K562 (cell line): ENCODE results near the gene RAD50. TPM values are rescaled to one million over a fixed set of nuclear protein-coding genes. Genes with fewer than 3 reads are reported as not detected.
A peak's percentile ranks its signal among the peaks of the same experiment; 100 is the strongest.

Experiments used
- ATF3 ChIP-seq, 2 experiments: fragments of 450-650 bp in 1 of 2; sonication (generic) in 1 of 2; formaldehyde crosslinking in 1 of 2; IDR thresholded peaks in 1 of 2; conservative IDR thresholded peaks in 1 of 2; 2 replicates each; pipeline versions ENCODE4 v1.6.1 to v1.8.1; 2016 to 2023; ENCODE audit warnings: mild to moderate bottlenecking in 2 of 2, moderate library complexity in 2 of 2, inconsistent platforms in 1 of 2, missing genetic modification reagents in 1 of 2
- BHLHE40 ChIP-seq: IDR thresholded peaks from 2 replicates; pipeline ENCODE4 v1.6.1; 2011; ENCODE audit warnings: low read length, improper control_type of control experiment
- CBFA2T2 ChIP-seq: fragments of 450-650 bp; conservative IDR thresholded peaks from 2 replicates; pipeline ENCODE4 v1.6.1; 2017; ENCODE audit warnings: mild to moderate bottlenecking
- CREM ChIP-seq: IDR thresholded peaks from 2 replicates; pipeline ENCODE4 v1.6.1; 2014; ENCODE audit warnings: antibody characterized with exemption, low read depth
- CTCFL ChIP-seq: IDR thresholded peaks from 2 replicates; pipeline ENCODE4 v1.6.1; 2011; ENCODE audit warnings: borderline replicate concordance, low read depth, mild to moderate bottlenecking, moderate library complexity, low read length; ENCODE audit not compliant: insufficient read depth, poor library complexity, severe bottlenecking
- DEAF1 ChIP-seq: fragments of 450-650 bp; formaldehyde crosslinking; IDR thresholded peaks from 2 replicates; pipeline ENCODE4 v1.4.0; 2020; ENCODE audit warnings: mild to moderate bottlenecking, moderate library complexity
- ETS2 ChIP-seq: IDR thresholded peaks from 2 replicates; pipeline ENCODE4 v1.6.1; 2016; ENCODE audit warnings: borderline replicate concordance, missing genetic modification characterization, mild to moderate bottlenecking, moderate library complexity, missing compliant biosample characterization; ENCODE audit not compliant: poor library complexity, severe bottlenecking
- HMG20B ChIP-seq: fragments of 250-450 bp; sonication (Bioruptor Pico); IDR thresholded peaks from 2 replicates; pipeline ENCODE4 v1.5.0; 2021; ENCODE audit warnings: mild to moderate bottlenecking
- KDM2B ChIP-seq: fragments of 250-450 bp; sonication (Bioruptor Pico); IDR thresholded peaks from 2 replicates; pipeline ENCODE4 v1.8.0; 2021; ENCODE audit warnings: mild to moderate bottlenecking, moderate library complexity
- KLF10 ChIP-seq: fragments of 250-450 bp; sonication (Bioruptor Pico); IDR thresholded peaks from 2 replicates; pipeline ENCODE4 v1.6.1; 2021; ENCODE audit warnings: matching md5 sums
- MEF2D ChIP-seq: conservative IDR thresholded peaks from 2 replicates; pipeline ENCODE4 v1.6.1; 2016; ENCODE audit warnings: low read depth, missing genetic modification characterization, missing compliant biosample characterization
- NCOA2 ChIP-seq, 2 experiments: fragments of 450-650 bp; IDR thresholded peaks; 2 replicates each; pipeline ENCODE4 v1.6.1; 2018; ENCODE audit warnings: mild to moderate bottlenecking in 2 of 2, moderate library complexity in 1 of 2; ENCODE audit not compliant: partially characterized antibody in 2 of 2
- NCOR1 ChIP-seq: fragments of 450-650 bp; IDR thresholded peaks from 2 replicates; pipeline ENCODE4 v1.6.1; 2016; ENCODE audit warnings: mild to moderate bottlenecking, moderate library complexity
- NELFE ChIP-seq: IDR thresholded peaks from 2 replicates; pipeline ENCODE4 v1.6.1; 2011; ENCODE audit warnings: mild to moderate bottlenecking; ENCODE audit not compliant: insufficient read depth, insufficient read length
- PCBP2 ChIP-seq: fragments of 200-400 bp; formaldehyde crosslinking; IDR thresholded peaks from 2 replicates; pipeline ENCODE4 v1.6.1; 2018; ENCODE audit warnings: low read length, low read depth, mild to moderate bottlenecking, moderate library complexity; ENCODE audit not compliant: poor library complexity, severe bottlenecking
- PHB2 ChIP-seq: fragments of 450-650 bp; IDR thresholded peaks from 2 replicates; pipeline ENCODE4 v1.6.1; 2017; ENCODE audit warnings: low read depth
- SMARCA4 ChIP-seq: fragments of 450-650 bp; IDR thresholded peaks from 2 replicates; pipeline ENCODE4 v1.6.1; 2016
- TAF1 ChIP-seq: IDR thresholded peaks from 2 replicates; pipeline ENCODE4 v1.6.1; 2011; ENCODE audit warnings: mild to moderate bottlenecking, low read length, moderate library complexity; ENCODE audit not compliant: insufficient read depth, control insufficient read depth, severe bottlenecking; ENCODE audit errors: extremely low read depth
- VEZF1 ChIP-seq: fragments of 200-800 bp; sonication (Bioruptor generic); IDR thresholded peaks from 2 replicates; pipeline ENCODE4 v1.6.1; 2017; ENCODE audit warnings: missing genetic modification characterization, missing compliant biosample characterization
- ZBTB2 ChIP-seq: fragments of 450-650 bp; IDR thresholded peaks from 2 replicates; pipeline ENCODE4 v1.6.1; 2016; ENCODE audit warnings: antibody characterized with exemption
- ZNF316 ChIP-seq: fragments of 450-650 bp; IDR thresholded peaks from 2 replicates; pipeline ENCODE4 v1.6.1; 2016
- polyA plus RNA-seq, 8 experiments: library from polyadenylated mRNA; depleted of rRNA in 4 of 8; stranded (reverse) in 5 of 8; unstranded in 3 of 8; fragments of >200 nt; fragmentation: Nextera tagmentation in 2 of 8; fragmentation: Illumina TruSeq in 1 of 8; extraction: Ambion mirVana in 2 of 8; extraction: Trizol in 1 of 8; gene quantifications; 2 replicates each; pipeline versions ENCODE4 v1.2.1 to v1.2.3, GENCODE V29; 2011 to 2014; ENCODE audit warnings: inconsistent platforms in 1 of 8, missing spikeins in 1 of 8
- total RNA-seq, 7 experiments: library from RNA; depleted of rRNA in 6 of 7; stranded (reverse); fragments of >200 nt in 6 of 7; fragmentation: Illumina TruSeq in 2 of 7; extraction: Trizol in 2 of 7; gene quantifications; 2 replicates each; pipeline versions ENCODE4 v1.2.1 to v1.2.3, GENCODE V29; 2011 to 2021; ENCODE audit warnings: low replicate concordance in 1 of 7

Gene RAD50
- total and polyA plus RNA-seq, 9 of the 15 experiments (the other 6 are each of a cell fraction or from before 2014, with no cell fraction given): 15.3 to 74.2 (median 44.1) TPM

- TF ChIP-seq PHB2 (no peak), VEZF1 (CRISPR knock-in tag) (peak; percentile 76), CTCFL (no peak), KDM2B (no peak), PCBP2 (no peak), ZBTB2 (peak; percentile 31; the same call in 1 of the 2 replicates), CBFA2T2 (peak; percentile 77), DEAF1 (CRISPR knock-in tag) (no peak), NELFE (no peak), ZNF316 (peak; percentile 23; the same call in 1 of the 2 replicates), MEF2D (tag) (peak; percentile 92), KLF10 (CRISPR knock-in tag) (no peak), TAF1 (no peak), NCOA2 (IDR thresholded peaks at IDR 0.05; ENCODE audit: partially characterized antibody in 2 of 2) (no peak), NCOR1 (peak; percentile 78), SMARCA4 (peak; percentile 76), ETS2 (tag) (no peak), ATF3 (IDR thresholded peaks at IDR 0.05) (peak; percentile 35; the same call in 1 of the 2 replicates), ATF3 (CRISPR knock-in tag; conservative IDR thresholded peaks at IDR 0.05) (no peak), CREM (0 out of 2 replicates have a peak, but pooled peaks have one; percentile 27), HMG20B (CRISPR knock-in tag) (no peak), BHLHE40 (no peak)
Measured at GRCh38 chr5:132684491-132684890, 127.7 kb downstream of the RAD50 start (continued).
